ENCODE measurements around the gene FAM184A.
"Not testable (repeated sequence)": the region's sequence is repeated elsewhere in the genome, so short reads cannot be mapped to it uniquely, and the experiment has no call there.

DNA sequence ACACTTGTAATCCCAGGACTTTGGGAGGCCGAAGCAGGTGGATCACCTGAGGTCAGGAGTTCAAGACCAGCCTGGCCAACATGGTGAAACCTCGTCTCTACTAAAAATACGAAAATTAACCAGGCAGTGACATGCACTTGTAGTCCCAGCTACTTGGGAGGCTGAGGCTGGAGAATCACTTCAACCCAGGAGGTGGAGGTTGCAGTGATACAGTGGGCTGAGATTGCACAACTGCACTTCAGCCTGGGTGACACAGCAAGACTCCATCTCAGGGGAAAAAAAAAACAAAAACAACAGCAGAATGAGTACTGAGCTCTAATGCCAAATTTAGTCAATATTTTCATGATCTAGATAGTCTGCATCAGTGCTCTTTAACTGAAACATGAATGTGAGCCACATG lies 81.0 kb downstream of the FAM184A start:
- TF ChIP-seq EZH2 (IDR thresholded peaks at IDR 0.05; ENCODE audit: borderline replicate concordance, low read depth, low read length); ZNF644 (tag; IDR thresholded peaks at IDR 0.05; ENCODE audit: low read depth); SMAD3 (CRISPR knock-in tag; conservative IDR thresholded peaks at IDR 0.05); FOXA1 (IDR thresholded peaks at IDR 0.05; ENCODE audit: borderline replicate concordance); TCFL5 (CRISPR knock-in tag; conservative IDR thresholded peaks at IDR 0.05); POLR2AphosphoS5 (IDR thresholded peaks at IDR 0.05; ENCODE audit: control insufficient read depth, insufficient read depth, low read depth, low read length); SMARCA5 (IDR thresholded peaks at IDR 0.05); ZNF24 (IDR thresholded peaks at IDR 0.05); TEAD1 (CRISPR knock-in tag; IDR thresholded peaks at IDR 0.05); PCBP1 (IDR thresholded peaks at IDR 0.05; ENCODE audit: low read depth, low read length, poor library complexity, severe bottlenecking); MTF1 (CRISPR knock-in tag; IDR thresholded peaks at IDR 0.05; ENCODE audit: borderline replicate concordance): not testable (repeated sequence)
- TF ChIP-seq, protein P1, sequence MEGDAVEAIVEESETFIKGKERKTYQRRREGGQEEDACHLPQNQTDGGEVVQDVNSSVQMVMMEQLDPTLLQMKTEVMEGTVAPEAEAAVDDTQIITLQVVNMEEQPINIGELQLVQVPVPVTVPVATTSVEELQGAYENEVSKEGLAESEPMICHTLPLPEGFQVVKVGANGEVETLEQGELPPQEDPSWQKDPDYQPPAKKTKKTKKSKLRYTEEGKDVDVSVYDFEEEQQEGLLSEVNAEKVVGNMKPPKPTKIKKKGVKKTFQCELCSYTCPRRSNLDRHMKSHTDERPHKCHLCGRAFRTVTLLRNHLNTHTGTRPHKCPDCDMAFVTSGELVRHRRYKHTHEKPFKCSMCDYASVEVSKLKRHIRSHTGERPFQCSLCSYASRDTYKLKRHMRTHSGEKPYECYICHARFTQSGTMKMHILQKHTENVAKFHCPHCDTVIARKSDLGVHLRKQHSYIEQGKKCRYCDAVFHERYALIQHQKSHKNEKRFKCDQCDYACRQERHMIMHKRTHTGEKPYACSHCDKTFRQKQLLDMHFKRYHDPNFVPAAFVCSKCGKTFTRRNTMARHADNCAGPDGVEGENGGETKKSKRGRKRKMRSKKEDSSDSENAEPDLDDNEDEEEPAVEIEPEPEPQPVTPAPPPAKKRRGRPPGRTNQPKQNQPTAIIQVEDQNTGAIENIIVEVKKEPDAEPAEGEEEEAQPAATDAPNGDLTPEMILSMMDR (IDR thresholded peaks at IDR 0.05 in 2 of 3, conservative IDR thresholded peaks at IDR 0.05 in 1 of 3; ENCODE audit: insufficient read depth in 2 of 3, low read depth in 1 of 3, low read length in 3 of 3), result not testable (repeated sequence)

Data from K562 (cell line).